Measurements from ENCODE around the gene LIPC. TPM values are rescaled to one million over a fixed set of nuclear protein-coding genes. Genes with fewer than 3 reads are reported as not detected.

LIPC gene
- total RNA-seq, 1 experiment from 2014 or later, result not detected

DNA sequence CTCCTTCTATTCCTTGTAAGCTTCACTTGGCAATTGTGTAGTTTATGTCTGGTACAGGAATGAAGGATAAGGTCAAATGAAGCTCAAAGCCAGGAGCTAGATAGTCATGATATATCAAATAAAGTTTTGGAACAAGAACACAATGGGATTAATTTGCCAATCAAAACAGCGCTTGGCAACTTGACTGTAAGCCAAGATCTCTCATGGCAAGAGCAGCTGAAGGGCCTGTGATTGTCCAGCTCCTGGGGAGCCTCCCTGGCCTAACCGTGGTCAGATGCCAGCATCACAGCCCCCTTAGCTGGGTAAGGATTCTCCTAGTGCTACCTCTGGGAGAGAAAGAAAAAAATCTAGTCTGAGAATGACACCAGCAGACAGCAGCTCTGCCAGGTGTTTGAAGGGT, 97.2 kb downstream of the LIPC start:
- no peak for DNase-seq (ENCODE audit: low read depth, low spot score)
- no TSS peak for BruUV-seq (replicated peaks)
- POLR2A ChIA-PET, result no interaction called here
- Histone ChIP-seq H3K9me2 (ENCODE audit: insufficient read depth) (no peaks in the 10 kb centered on the region; the same call in 1 of the 2 replicates), H3K4me1 (ENCODE audit: control insufficient read depth in 1 of 2, insufficient read depth in 2 of 2, low read length in 2 of 2) (no peaks in the 10 kb centered on the region), H3K36me3 (ENCODE audit: control insufficient read depth in 1 of 2, insufficient read depth in 2 of 2, low read length in 2 of 2) (no peaks in the 10 kb centered on the region), H3K27me3 (ENCODE audit: insufficient read depth, low read length) (no peaks in the 10 kb centered on the region), H2AFZ (ENCODE audit: low read depth, low read length, poor library complexity, severe bottlenecking) (no peak overlapping the region), H3K79me2 (ENCODE audit: insufficient read depth, low read length) (no peaks in the 10 kb centered on the region), H3K4me3 (replicated peaks in 1 of 2; ENCODE audit: low read depth in 1 of 2, low read length in 2 of 2) (no peak overlapping the region), H3K27ac (ENCODE audit: low read depth, low read length) (no peak overlapping the region), H3K4me2 (ENCODE audit: low read length) (no peak overlapping the region), H3K9me3 (ENCODE audit: control insufficient read depth in 1 of 2, insufficient read depth in 1 of 2, low read depth in 1 of 2, low read length in 2 of 2) (no peaks in the 10 kb centered on the region), H3K9ac (ENCODE audit: low read length) (no peak overlapping the region), H4K20me1 (ENCODE audit: insufficient read depth) (no peaks in the 10 kb centered on the region)
- ATAC-seq, result no peak
- TF ChIP-seq CEBPB (IDR thresholded peaks at IDR 0.05; ENCODE audit: low read depth) (no peak), POLR2A (IDR thresholded peaks at IDR 0.05; ENCODE audit: borderline replicate concordance, extremely low read depth, insufficient read depth, insufficient read length) (no peak), ELF1 (IDR thresholded peaks at IDR 0.05; ENCODE audit: borderline replicate concordance, low read depth) (no peak), RAD21 (IDR thresholded peaks at IDR 0.05; ENCODE audit: low read depth) (no peak)
- TF ChIP-seq, protein P1, sequence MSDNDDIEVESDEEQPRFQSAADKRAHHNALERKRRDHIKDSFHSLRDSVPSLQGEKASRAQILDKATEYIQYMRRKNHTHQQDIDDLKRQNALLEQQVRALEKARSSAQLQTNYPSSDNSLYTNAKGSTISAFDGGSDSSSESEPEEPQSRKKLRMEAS (IDR thresholded peaks at IDR 0.05), result no peak
- CTCF ChIA-PET, result no interaction called here
- RAD21 ChIA-PET (ENCODE audit: low non-redundant PET in 1 of 2, low total read pairs in 2 of 2, uncharacterized antibody in 2 of 2, unreplicated experiment in 2 of 2), result no interaction called here
- intact Hi-C loops (cut with micrococcal nuclease), result no loop called here

DNA sequence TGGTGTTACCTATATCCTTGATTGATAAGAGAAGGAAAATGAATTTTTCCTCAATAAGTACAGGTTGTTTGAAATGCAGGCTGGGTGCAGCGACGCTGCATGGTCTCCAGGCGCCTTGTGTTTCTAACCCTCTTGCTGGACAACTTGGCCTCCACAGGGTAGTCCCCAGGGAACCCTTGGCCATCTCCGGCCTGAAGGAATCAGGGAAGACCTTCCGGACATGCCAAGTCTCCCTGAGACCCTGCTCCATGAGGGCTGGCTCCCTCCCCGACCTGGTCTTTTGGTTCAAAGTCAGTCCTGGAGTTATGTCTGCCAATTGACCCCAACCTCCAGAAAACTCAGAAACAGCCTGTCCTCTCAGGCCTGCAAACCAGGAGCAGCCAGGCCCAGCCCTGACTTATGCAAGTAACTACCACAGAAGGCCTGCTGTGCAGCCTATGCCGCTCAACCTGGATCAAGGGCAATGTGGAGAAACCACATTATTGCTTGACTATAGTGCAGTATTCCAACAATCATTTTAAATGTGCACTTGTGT, 98.3 kb downstream of the LIPC start:
- intact Hi-C loops (cut with micrococcal nuclease), result no loop called here
- ChIA-PET CTCF (no interaction called here), RAD21 (ENCODE audit: low non-redundant PET in 1 of 2, low total read pairs in 2 of 2, uncharacterized antibody in 2 of 2, unreplicated experiment in 2 of 2) (no interaction called here), POLR2A (no interaction called here)
- ATAC-seq (no peak), DNase-seq (ENCODE audit: low read depth, low spot score) (no peak)
- Histone ChIP-seq H3K4me2 (ENCODE audit: low read length) (no peak overlapping the region), H3K9ac (ENCODE audit: low read length) (no peak overlapping the region), H3K9me3 (ENCODE audit: control insufficient read depth in 1 of 2, insufficient read depth in 1 of 2, low read depth in 1 of 2, low read length in 2 of 2) (no peaks in the 10 kb centered on the region), H3K4me3 (replicated peaks in 1 of 2; ENCODE audit: low read depth in 1 of 2, low read length in 2 of 2) (no peak overlapping the region), H3K27ac (ENCODE audit: low read depth, low read length) (no peak overlapping the region), H3K9me2 (ENCODE audit: insufficient read depth) (no peaks in the 10 kb centered on the region; the same call in 1 of the 2 replicates), H4K20me1 (ENCODE audit: insufficient read depth) (no peaks in the 10 kb centered on the region), H3K4me1 (ENCODE audit: control insufficient read depth in 1 of 2, insufficient read depth in 2 of 2, low read length in 2 of 2) (no peaks in the 10 kb centered on the region), H3K27me3 (ENCODE audit: insufficient read depth, low read length) (no peaks in the 10 kb centered on the region), H3K79me2 (ENCODE audit: insufficient read depth, low read length) (no peaks in the 10 kb centered on the region), H3K36me3 (ENCODE audit: control insufficient read depth in 1 of 2, insufficient read depth in 2 of 2, low read length in 2 of 2) (no peaks in the 10 kb centered on the region), H2AFZ (ENCODE audit: low read depth, low read length, poor library complexity, severe bottlenecking) (no peak overlapping the region)
- BruUV-seq (replicated peaks), result no TSS peak
- TF ChIP-seq ELF1 (IDR thresholded peaks at IDR 0.05; ENCODE audit: borderline replicate concordance, low read depth), result no peak
